GM18499 (cell line): ENCODE measurements around the gene FOXN3.
"Not testable (repeated sequence)": the region's sequence is repeated elsewhere in the genome, so short reads cannot be mapped to it uniquely, and the experiment has no call there.

Experiments used
- ATAC-seq: cut with Tn5 transposase; IDR thresholded peaks from one replicate; pipeline ENCODE4 v1.9.1; 2021; ENCODE audit warnings: moderate number of reproducible peaks; ENCODE audit not compliant: insufficient read depth, unreplicated experiment

Gene FOXN3

GRCh38 chr14:89259951-89260609 lies 157.0 kb downstream of the FOXN3 start:
- no peak for ATAC-seq

GRCh38 chr14:89258728-89259273 lies 158.2 kb downstream of the FOXN3 start:
- ATAC-seq: no peak

GRCh38 chr14:89256951-89257350 lies 160.1 kb downstream of the FOXN3 start:
- ATAC-seq: no peak

GRCh38 chr14:89256283-89256682 lies 160.8 kb downstream of the FOXN3 start:
- ATAC-seq: no peak

- ATAC-seq: no peak
These were observed 161.2 kb downstream of the FOXN3 start for GRCh38 chr14:89255852-89256251.

- ATAC-seq: no peak
These were observed 162.0 kb downstream of the FOXN3 start for GRCh38 chr14:89255012-89255411.

GRCh38 chr14:89254166-89254909 lies 162.7 kb downstream of the FOXN3 start:
- ATAC-seq: no peak

GRCh38 chr14:89252887-89253532 lies 164.0 kb downstream of the FOXN3 start:
- ATAC-seq: no peak

GRCh38 chr14:89251061-89251460 lies 166.0 kb downstream of the FOXN3 start:
- ATAC-seq: no peak

- not testable (repeated sequence) for ATAC-seq
These were observed 166.4 kb downstream of the FOXN3 start for GRCh38 chr14:89250655-89250975.

GRCh38 chr14:89249972-89250654 lies 166.9 kb downstream of the FOXN3 start:
- no peak for ATAC-seq

GRCh38 chr14:89249065-89249695 lies 167.9 kb downstream of the FOXN3 start:
- no peak for ATAC-seq

- no peak for ATAC-seq
These were observed 168.5 kb downstream of the FOXN3 start for GRCh38 chr14:89248411-89249064.

GRCh38 chr14:89247457-89248122 lies 169.4 kb downstream of the FOXN3 start:
- ATAC-seq: no peak

- no peak for ATAC-seq
These were observed 170.7 kb downstream of the FOXN3 start for GRCh38 chr14:89246290-89246689.

- no peak for ATAC-seq
These were observed 171.2 kb downstream of the FOXN3 start for GRCh38 chr14:89245802-89246201.

GRCh38 chr14:89244720-89245119 lies 172.3 kb downstream of the FOXN3 start:
- ATAC-seq: no peak

GRCh38 chr14:89243741-89244140 lies 173.3 kb downstream of the FOXN3 start:
- no peak for ATAC-seq

GRCh38 chr14:89243286-89243685 lies 173.7 kb downstream of the FOXN3 start:
- no peak for ATAC-seq
